ENCODE data around the gene UBAC1. TPM values are rescaled to one million over a fixed set of nuclear protein-coding genes. Genes with fewer than 3 reads are reported as not detected.

The UBAC1 gene
- total RNA-seq, 4 donors from 2014 or later: 89.3 to 99.3 (median 96.9) TPM

- intact Hi-C loops (cut with DNase I; ENCODE audit: low total_unique reads): no loop called here
- no peak overlapping the region for H3K4me3 ChIP-seq (ENCODE audit: low read depth, poor library complexity, severe bottlenecking)
- no peak for TF ChIP-seq POLR2A (IDR thresholded peaks at IDR 0.05)
- peak in 1 of 2 donors; percentile 54 for DNase-seq (ENCODE audit: low spot score in 2 of 2)
- WGBS, 2 donors: 97% methylated on average over 9 of the region's 9 CpGs
Measured at GRCh38 chr9:135910757-135911156, 50.4 kb downstream of the UBAC1 start.

- TF ChIP-seq POLR2A (IDR thresholded peaks at IDR 0.05) (no peak), CTCF (IDR thresholded peaks at IDR 0.05) (no peak)
- WGBS, 2 donors: 86 to 92% methylated on average over 2 of the region's 2 CpGs
- intact Hi-C loops (cut with DNase I; ENCODE audit: low total_unique reads): no loop called here
- DNase-seq (ENCODE audit: low spot score in 2 of 2): peak in 1 of 2 donors; percentile 9
- H3K4me3 ChIP-seq (ENCODE audit: low read depth, poor library complexity, severe bottlenecking): no peak overlapping the region
Measured at GRCh38 chr9:135910216-135910615, 51.0 kb downstream of the UBAC1 start.

GRCh38 chr9:135909371-135909770 is 51.8 kb downstream of the UBAC1 start:
- whole genome bisulfite sequencing, 2 donors: 92 to 95% methylated on average over 6 of the region's 6 CpGs

GRCh38 chr9:135908754-135909204 is 52.4 kb downstream of the UBAC1 start:
- H3K4me3 ChIP-seq (ENCODE audit: low read depth, poor library complexity, severe bottlenecking): no peak overlapping the region
- DNase-seq (ENCODE audit: low spot score in 2 of 2): peak in 1 of 2 donors; percentile 79
- WGBS, 2 donors: 90% methylated on average over 12 of the region's 12 CpGs
- no peak for TF ChIP-seq POLR2A (IDR thresholded peaks at IDR 0.05)
- no peak for TF ChIP-seq CTCF (IDR thresholded peaks at IDR 0.05)
- intact Hi-C loops (cut with DNase I; ENCODE audit: low total_unique reads): no loop called here

More at GRCh38 chr9:135909371-135909770, 51.8 kb downstream of the UBAC1 start:
- no peak overlapping the region for H3K4me3 ChIP-seq (ENCODE audit: low read depth, poor library complexity, severe bottlenecking)
- no peak for TF ChIP-seq POLR2A (IDR thresholded peaks at IDR 0.05)
- TF ChIP-seq CTCF (IDR thresholded peaks at IDR 0.05): no peak
- intact Hi-C loops (cut with DNase I; ENCODE audit: low total_unique reads): no loop called here
- DNase-seq (ENCODE audit: low spot score in 2 of 2): peak in 1 of 2 donors; percentile 79

- TF ChIP-seq POLR2A (IDR thresholded peaks at IDR 0.05) (no peak), CTCF (IDR thresholded peaks at IDR 0.05) (no peak)
- intact Hi-C loops (cut with DNase I; ENCODE audit: low total_unique reads): no loop called here
- peak in 1 of 2 donors; percentile 89 for DNase-seq (ENCODE audit: low spot score in 2 of 2)
- WGBS, 2 donors: 16 to 29% methylated on average over 22 to 34 of the region's 42 CpGs
- peak overlapping the region; percentile 56 for H3K4me3 ChIP-seq (ENCODE audit: low read depth, poor library complexity, severe bottlenecking)
Measured at GRCh38 chr9:135908093-135908753, 53.0 kb downstream of the UBAC1 start.

GRCh38 chr9:135907431-135908092 is 53.6 kb downstream of the UBAC1 start, which contains the start of gene CAMSAP1:
Gene CAMSAP1 (minus strand): TSS chr9:135907546. CDS start chr9:135907159, 387 bp downstream.
- intact Hi-C loops (cut with DNase I; ENCODE audit: low total_unique reads): no loop called here

More at GRCh38 chr9:135907431-135908092, 53.6 kb downstream of the UBAC1 start, which contains the start of gene CAMSAP1:
- H3K4me3 ChIP-seq (ENCODE audit: low read depth, poor library complexity, severe bottlenecking): peak within 1 kb of the TSS; percentile 56
- TF ChIP-seq CTCF (IDR thresholded peaks at IDR 0.05): no peak
- no peak for TF ChIP-seq POLR2A (IDR thresholded peaks at IDR 0.05)
- peak; percentile 87 to 97 for DNase-seq (ENCODE audit: low spot score in 2 of 2)
- WGBS, 2 donors: 0% methylated on average over 20 of the region's 91 CpGs; no CpG with 5 or more reads in 1 of the 2 donors
